ENCODE measurements around the gene NAV3. TPM values are rescaled to one million over a fixed set of nuclear protein-coding genes. Genes with fewer than 3 reads are reported as not detected.
A peak's percentile ranks its signal among the peaks of the same experiment; 100 is the strongest.

NAV3 gene
- total and polyA plus RNA-seq, 5 donors: 2.0 to 6.8 (median 4.4) TPM

GRCh38 chr12:78055545-78055944 lies 224.9 kb downstream of the NAV3 start:
- Histone ChIP-seq H3K27me3 (ENCODE audit: control insufficient read depth, insufficient read depth) (no peaks in the 10 kb centered on the region), H3K4me1 (ENCODE audit: control insufficient read depth, insufficient read depth, low read length) (no peaks in the 10 kb centered on the region), H3K4me3 (ENCODE audit: low read length) (no peak overlapping the region), H3K27ac (ENCODE audit: low read length) (no peak overlapping the region), H3K9me3 (ENCODE audit: control insufficient read depth, low read length) (no peaks in the 10 kb centered on the region)
- DNase-seq (no peak), ATAC-seq (no peak)
- intact Hi-C loops (cut with DNase I): no loop called here

- H3K4me3 ChIP-seq (ENCODE audit: low read length): no peak overlapping the region
- H3K9me3 ChIP-seq (ENCODE audit: control insufficient read depth, low read length): no peaks in the 10 kb centered on the region
- H3K27ac ChIP-seq (ENCODE audit: low read length): no peak overlapping the region
- no peaks in the 10 kb centered on the region for H3K4me1 ChIP-seq (ENCODE audit: control insufficient read depth, insufficient read depth, low read length)
- no peaks in the 10 kb centered on the region for H3K27me3 ChIP-seq (ENCODE audit: control insufficient read depth, insufficient read depth)
- ATAC-seq (no peak), DNase-seq (no peak)
- intact Hi-C loops (cut with DNase I): no loop called here
- 81% methylated on average over 1 of the region's 1 CpG for WGBS
Observed at GRCh38 chr12:78057075-78057474, 226.4 kb downstream of the NAV3 start.

- ATAC-seq: no peak
- H3K4me1 ChIP-seq (ENCODE audit: control insufficient read depth, insufficient read depth, low read length): no peaks in the 10 kb centered on the region
- H3K4me3 ChIP-seq (ENCODE audit: low read length): no peak overlapping the region
- intact Hi-C loops (cut with DNase I): no loop called here
- no peak overlapping the region for H3K27ac ChIP-seq (ENCODE audit: low read length)
- no peaks in the 10 kb centered on the region for H3K27me3 ChIP-seq (ENCODE audit: control insufficient read depth, insufficient read depth)
- H3K9me3 ChIP-seq (ENCODE audit: control insufficient read depth, low read length): no peaks in the 10 kb centered on the region
- WGBS: 94% methylated on average over 1 of the region's 1 CpG
- DNase-seq: no peak
Observed at GRCh38 chr12:78060186-78060585, 229.5 kb downstream of the NAV3 start.

GRCh38 chr12:78062786-78063185 lies 232.1 kb downstream of the NAV3 start:
- no peak for ATAC-seq
- Histone ChIP-seq H3K4me1 (ENCODE audit: control insufficient read depth, insufficient read depth, low read length) (no peaks in the 10 kb centered on the region), H3K27me3 (ENCODE audit: control insufficient read depth, insufficient read depth) (no peaks in the 10 kb centered on the region), H3K4me3 (ENCODE audit: low read length) (no peak overlapping the region), H3K27ac (ENCODE audit: low read length) (no peak overlapping the region), H3K9me3 (ENCODE audit: control insufficient read depth, low read length) (no peaks in the 10 kb centered on the region)
- intact Hi-C loops (cut with DNase I): no loop called here
- peak in 2 of 3 donors; percentile 31 to 68 for DNase-seq

GRCh38 chr12:78081590-78082314 lies 251.1 kb downstream of the NAV3 start:
- ATAC-seq: no peak
- H3K27ac ChIP-seq (ENCODE audit: low read length): no peak overlapping the region
- intact Hi-C loops (cut with DNase I): no loop called here

GRCh38 chr12:78085542-78086182 lies 255.0 kb downstream of the NAV3 start:
- H3K27ac ChIP-seq (ENCODE audit: low read length): no peak overlapping the region

More at GRCh38 chr12:78081590-78082314, 251.1 kb downstream of the NAV3 start:
- WGBS: 89% methylated on average over 5 of the region's 5 CpGs
- no peak for DNase-seq
- H3K4me1 ChIP-seq (ENCODE audit: control insufficient read depth, insufficient read depth, low read length): no peaks in the 10 kb centered on the region
- no peaks in the 10 kb centered on the region for H3K9me3 ChIP-seq (ENCODE audit: control insufficient read depth, low read length)
- H3K4me3 ChIP-seq (ENCODE audit: low read length): no peak overlapping the region
- no peaks in the 10 kb centered on the region for H3K27me3 ChIP-seq (ENCODE audit: control insufficient read depth, insufficient read depth)

GRCh38 chr12:78086553-78087362 lies 256.1 kb downstream of the NAV3 start:
- Histone ChIP-seq H3K27ac (ENCODE audit: low read length) (no peak overlapping the region), H3K9me3 (ENCODE audit: control insufficient read depth, low read length) (no peaks in the 10 kb centered on the region), H3K4me3 (ENCODE audit: low read length) (no peak overlapping the region), H3K4me1 (ENCODE audit: control insufficient read depth, insufficient read depth, low read length) (no peaks in the 10 kb centered on the region), H3K27me3 (ENCODE audit: control insufficient read depth, insufficient read depth) (no peaks in the 10 kb centered on the region)
- intact Hi-C loops (cut with DNase I): no loop called here
- no peak for DNase-seq
- no peak for ATAC-seq

More at GRCh38 chr12:78085542-78086182, 255.0 kb downstream of the NAV3 start:
- H3K4me3 ChIP-seq (ENCODE audit: low read length): no peak overlapping the region
- intact Hi-C loops (cut with DNase I): no loop called here
- DNase-seq: no peak
- H3K4me1 ChIP-seq (ENCODE audit: control insufficient read depth, insufficient read depth, low read length): no peaks in the 10 kb centered on the region
- ATAC-seq: peak in 1 of 2 donors; percentile 38
- 64% methylated on average over 4 of the region's 4 CpGs for WGBS
- H3K27me3 ChIP-seq (ENCODE audit: control insufficient read depth, insufficient read depth): no peaks in the 10 kb centered on the region
- no peaks in the 10 kb centered on the region for H3K9me3 ChIP-seq (ENCODE audit: control insufficient read depth, low read length)

- WGBS: 92% methylated on average over 1 of the region's 1 CpG
- ATAC-seq (no peak), DNase-seq (no peak)
- Histone ChIP-seq H3K27ac (ENCODE audit: low read length) (no peak overlapping the region), H3K9me3 (ENCODE audit: control insufficient read depth, low read length) (no peaks in the 10 kb centered on the region), H3K27me3 (ENCODE audit: control insufficient read depth, insufficient read depth) (no peaks in the 10 kb centered on the region), H3K4me3 (ENCODE audit: low read length) (no peak overlapping the region), H3K4me1 (ENCODE audit: control insufficient read depth, insufficient read depth, low read length) (no peaks in the 10 kb centered on the region)
- intact Hi-C loops (cut with DNase I): no loop called here
Observed at GRCh38 chr12:78087363-78087675, 256.6 kb downstream of the NAV3 start.

- 45% methylated on average over 3 of the region's 3 CpGs for WGBS
- H3K9me3 ChIP-seq (ENCODE audit: control insufficient read depth, low read length): no peaks in the 10 kb centered on the region
- intact Hi-C loops (cut with DNase I): no loop called here
- ATAC-seq: no peak
- no peak overlapping the region for H3K27ac ChIP-seq (ENCODE audit: low read length)
- no peak for DNase-seq
- H3K4me1 ChIP-seq (ENCODE audit: control insufficient read depth, insufficient read depth, low read length): no peaks in the 10 kb centered on the region
- no peaks in the 10 kb centered on the region for H3K27me3 ChIP-seq (ENCODE audit: control insufficient read depth, insufficient read depth)
- H3K4me3 ChIP-seq (ENCODE audit: low read length): peak overlapping the region; percentile 42
Observed at GRCh38 chr12:78088391-78088832, 257.7 kb downstream of the NAV3 start.

- no peak overlapping the region for H3K27ac ChIP-seq (ENCODE audit: low read length)
- H3K9me3 ChIP-seq (ENCODE audit: control insufficient read depth, low read length): no peaks in the 10 kb centered on the region
- H3K4me3 ChIP-seq (ENCODE audit: low read length): no peak overlapping the region
- DNase-seq (no peak), ATAC-seq (no peak)
- H3K4me1 ChIP-seq (ENCODE audit: control insufficient read depth, insufficient read depth, low read length): no peaks in the 10 kb centered on the region
- no peaks in the 10 kb centered on the region for H3K27me3 ChIP-seq (ENCODE audit: control insufficient read depth, insufficient read depth)
- intact Hi-C loops (cut with DNase I): no loop called here
Observed at GRCh38 chr12:78090266-78090665, 259.6 kb downstream of the NAV3 start.

GRCh38 chr12:78095623-78096022 lies 264.9 kb downstream of the NAV3 start:
- intact Hi-C loops (cut with DNase I): no loop called here
- H3K4me1 ChIP-seq (ENCODE audit: control insufficient read depth, insufficient read depth, low read length): no peaks in the 10 kb centered on the region
- H3K27ac ChIP-seq (ENCODE audit: low read length): no peak overlapping the region
- H3K9me3 ChIP-seq (ENCODE audit: control insufficient read depth, low read length): no peaks in the 10 kb centered on the region
- DNase-seq (no peak), ATAC-seq (no peak)
- WGBS: 93% methylated on average over 1 of the region's 1 CpG
- H3K27me3 ChIP-seq (ENCODE audit: control insufficient read depth, insufficient read depth): no peaks in the 10 kb centered on the region
- H3K4me3 ChIP-seq (ENCODE audit: low read length): no peak overlapping the region

Measured in right cardiac atrium (tissue), 5 donors.